ENCODE measurements around the gene SELL.
"Not testable (repeated sequence)": the region's sequence is repeated elsewhere in the genome, so short reads cannot be mapped to it uniquely, and the experiment has no call there.

Gene SELL

GRCh38 chr1:169667699-169668596, 43.5 kb downstream of the SELL start:
- not testable (repeated sequence) for H3K4me1 ChIP-seq (ENCODE audit: insufficient read depth, low read length); H3K9me3 ChIP-seq (ENCODE audit: control insufficient read depth, insufficient read depth, low read length); H3K9ac ChIP-seq (ENCODE audit: low read depth, low read length); H3K36me3 ChIP-seq (ENCODE audit: insufficient read depth, low read length)

- not testable (repeated sequence) for H3K36me3 ChIP-seq (ENCODE audit: insufficient read depth, low read length); H3K4me1 ChIP-seq (ENCODE audit: insufficient read depth, low read length); H3K9me3 ChIP-seq (ENCODE audit: control insufficient read depth, insufficient read depth, low read length); H3K9ac ChIP-seq (ENCODE audit: low read depth, low read length)
Observed at GRCh38 chr1:169667227-169667639, 44.2 kb downstream of the SELL start.

GRCh38 chr1:169662680-169663079, 48.7 kb downstream of the SELL start:
- H3K9ac ChIP-seq (ENCODE audit: low read depth, low read length); H3K4me1 ChIP-seq (ENCODE audit: insufficient read depth, low read length); H3K9me3 ChIP-seq (ENCODE audit: control insufficient read depth, insufficient read depth, low read length); H3K36me3 ChIP-seq (ENCODE audit: insufficient read depth, low read length): not testable (repeated sequence)

- not testable (repeated sequence) for H3K9ac ChIP-seq (ENCODE audit: low read depth, low read length); H3K9me3 ChIP-seq (ENCODE audit: control insufficient read depth, insufficient read depth, low read length); H3K36me3 ChIP-seq (ENCODE audit: insufficient read depth, low read length); H3K4me1 ChIP-seq (ENCODE audit: insufficient read depth, low read length)
Observed at GRCh38 chr1:169661066-169661465, 50.4 kb downstream of the SELL start.

GRCh38 chr1:169658777-169659176, 52.6 kb downstream of the SELL start:
- not testable (repeated sequence) for H3K9me3 ChIP-seq (ENCODE audit: control insufficient read depth, insufficient read depth, low read length); H3K4me1 ChIP-seq (ENCODE audit: insufficient read depth, low read length); H3K9ac ChIP-seq (ENCODE audit: low read depth, low read length); H3K36me3 ChIP-seq (ENCODE audit: insufficient read depth, low read length)

GRCh38 chr1:169653873-169654272, 57.5 kb downstream of the SELL start:
- H3K9ac ChIP-seq (ENCODE audit: low read depth, low read length) = no peak overlapping the region
- H3K36me3 ChIP-seq (ENCODE audit: insufficient read depth, low read length) = no peaks in the 10 kb centered on the region
- H3K9me3 ChIP-seq (ENCODE audit: control insufficient read depth, insufficient read depth, low read length) = no peaks in the 10 kb centered on the region
- H3K4me1 ChIP-seq (ENCODE audit: insufficient read depth, low read length) = no peaks in the 10 kb centered on the region

- H3K36me3 ChIP-seq (ENCODE audit: insufficient read depth, low read length) = no peaks in the 10 kb centered on the region
- H3K9ac ChIP-seq (ENCODE audit: low read depth, low read length) = no peak overlapping the region
- no peaks in the 10 kb centered on the region for H3K4me1 ChIP-seq (ENCODE audit: insufficient read depth, low read length)
- H3K9me3 ChIP-seq (ENCODE audit: control insufficient read depth, insufficient read depth, low read length) = no peaks in the 10 kb centered on the region
Observed at GRCh38 chr1:169651035-169651434, 60.4 kb downstream of the SELL start.

GRCh38 chr1:169650551-169650950, 60.9 kb downstream of the SELL start:
- Histone ChIP-seq H3K36me3 (ENCODE audit: insufficient read depth, low read length) (no peaks in the 10 kb centered on the region), H3K9ac (ENCODE audit: low read depth, low read length) (no peak overlapping the region), H3K9me3 (ENCODE audit: control insufficient read depth, insufficient read depth, low read length) (no peaks in the 10 kb centered on the region), H3K4me1 (ENCODE audit: insufficient read depth, low read length) (no peaks in the 10 kb centered on the region)

GRCh38 chr1:169648709-169649108, 62.7 kb downstream of the SELL start:
- Histone ChIP-seq H3K36me3 (ENCODE audit: insufficient read depth, low read length) (no peaks in the 10 kb centered on the region), H3K9me3 (ENCODE audit: control insufficient read depth, insufficient read depth, low read length) (no peaks in the 10 kb centered on the region), H3K9ac (ENCODE audit: low read depth, low read length) (no peak overlapping the region), H3K4me1 (ENCODE audit: insufficient read depth, low read length) (no peaks in the 10 kb centered on the region)

- Histone ChIP-seq H3K4me1 (ENCODE audit: insufficient read depth, low read length) (no peaks in the 10 kb centered on the region), H3K9ac (ENCODE audit: low read depth, low read length) (no peak overlapping the region), H3K9me3 (ENCODE audit: control insufficient read depth, insufficient read depth, low read length) (no peaks in the 10 kb centered on the region), H3K36me3 (ENCODE audit: insufficient read depth, low read length) (no peaks in the 10 kb centered on the region)
Observed at GRCh38 chr1:169648187-169648586, 63.2 kb downstream of the SELL start.

- Histone ChIP-seq H3K9ac (ENCODE audit: low read depth, low read length) (no peak overlapping the region), H3K36me3 (ENCODE audit: insufficient read depth, low read length) (no peaks in the 10 kb centered on the region), H3K9me3 (ENCODE audit: control insufficient read depth, insufficient read depth, low read length) (no peaks in the 10 kb centered on the region), H3K4me1 (ENCODE audit: insufficient read depth, low read length) (no peaks in the 10 kb centered on the region)
Observed at GRCh38 chr1:169647512-169647911, 63.9 kb downstream of the SELL start.

GRCh38 chr1:169644297-169644696, 67.1 kb downstream of the SELL start:
- Histone ChIP-seq H3K9ac (ENCODE audit: low read depth, low read length) (no peak overlapping the region), H3K36me3 (ENCODE audit: insufficient read depth, low read length) (no peaks in the 10 kb centered on the region), H3K9me3 (ENCODE audit: control insufficient read depth, insufficient read depth, low read length) (no peaks in the 10 kb centered on the region), H3K4me1 (ENCODE audit: insufficient read depth, low read length) (no peaks in the 10 kb centered on the region)

Data from ES-I3 (cell line).